GM04503 (cell line): Measurements from ENCODE around the gene TIMM23B.
"Not testable (repeated sequence)": the region's sequence is repeated elsewhere in the genome, so short reads cannot be mapped to it uniquely, and the experiment has no call there.

Experiments
- DNase-seq: peaks from one replicate; pipeline ENCODE4 v3.0.0-alpha.2; 2012; ENCODE audit warnings: low read depth

Gene TIMM23B

DNA sequence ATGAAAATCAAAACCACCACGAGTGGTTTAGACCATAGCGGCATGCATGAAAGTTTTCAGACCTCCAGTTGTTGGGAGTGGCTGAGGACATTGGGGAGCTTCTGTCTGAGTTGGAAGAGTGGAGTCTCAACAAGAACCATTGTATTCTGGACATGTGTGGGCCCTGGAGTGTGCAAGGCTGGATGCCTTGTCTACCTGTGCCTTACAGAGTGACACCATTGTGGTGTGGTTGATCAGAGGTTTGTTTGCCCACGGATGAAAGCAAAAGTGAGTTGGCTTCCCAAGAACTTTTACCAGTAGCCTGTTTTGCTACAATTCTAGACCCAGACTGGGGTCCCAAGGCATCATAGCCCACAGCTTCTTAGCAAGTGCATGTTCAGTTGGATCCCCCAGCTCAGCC, 35.9 kb downstream of the TIMM23B start:
- DNase-seq = not testable (repeated sequence)

DNA sequence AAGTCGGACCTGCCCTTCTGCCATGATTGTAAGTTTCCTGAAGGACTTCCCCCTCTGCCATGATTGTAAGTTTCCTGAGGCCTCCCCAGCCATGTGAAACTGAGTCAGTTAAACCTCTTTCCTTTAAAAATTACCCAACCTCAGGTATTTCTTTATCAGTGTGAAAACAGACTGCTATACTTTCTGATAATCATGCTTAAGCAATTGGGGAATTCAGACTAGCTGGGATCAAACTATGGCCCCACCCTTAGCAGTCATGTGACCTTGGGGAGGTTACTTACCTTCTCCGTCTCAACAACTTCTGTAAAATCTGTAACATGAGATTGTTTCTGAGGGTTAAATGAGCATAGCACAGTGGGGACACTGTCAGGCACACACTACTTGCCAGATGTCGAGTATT, 45.4 kb downstream of the TIMM23B start:
- not testable (repeated sequence) for DNase-seq

DNA sequence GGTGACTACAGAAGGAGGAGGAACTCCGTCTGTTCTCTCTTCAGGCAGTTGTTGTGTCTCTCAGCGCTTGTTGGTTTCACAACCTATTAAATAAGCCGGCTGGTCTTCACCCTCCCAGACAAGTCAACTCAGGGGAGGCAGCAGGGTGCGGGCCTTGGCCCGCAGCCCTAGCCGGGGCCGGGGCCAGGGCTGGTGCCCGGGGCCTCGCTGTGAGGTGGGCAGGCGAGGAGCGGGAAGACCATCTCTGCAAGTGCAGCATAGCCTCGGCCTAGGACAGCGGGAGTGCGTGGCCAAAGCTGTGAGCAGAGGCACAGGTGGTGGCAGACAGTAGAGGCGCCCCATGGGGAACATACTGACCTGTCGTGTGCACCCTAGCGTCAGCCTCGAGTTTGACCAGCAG, 46.5 kb downstream of the TIMM23B start, which contains the start of gene AGAP6:
TSS of gene AGAP6 (plus strand) at position 31 of the 400 bp plus-strand sequence. CDS start at position 341, 310 bp downstream.
- DNase-seq = not testable (repeated sequence)

DNA sequence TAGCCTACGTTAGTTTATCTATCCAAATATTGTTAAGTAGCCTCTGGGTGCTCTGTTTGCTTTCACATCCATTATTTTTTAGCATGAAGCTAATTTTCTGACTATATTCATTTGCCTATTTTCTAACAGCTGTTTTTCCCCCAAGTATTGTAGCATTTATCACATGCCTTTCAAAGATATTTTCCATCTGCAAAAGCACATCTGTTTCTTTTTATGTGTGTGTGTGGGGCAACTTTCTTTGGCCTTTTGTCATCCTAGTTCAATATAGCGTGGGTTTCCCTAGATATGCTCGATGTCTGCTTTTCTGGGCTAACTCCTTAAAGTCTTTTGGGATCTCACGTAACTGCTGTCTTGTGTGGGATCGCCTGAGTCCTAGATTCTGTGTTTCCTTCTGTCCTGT, 53.5 kb downstream of the TIMM23B start:
- not testable (repeated sequence) for DNase-seq

DNA sequence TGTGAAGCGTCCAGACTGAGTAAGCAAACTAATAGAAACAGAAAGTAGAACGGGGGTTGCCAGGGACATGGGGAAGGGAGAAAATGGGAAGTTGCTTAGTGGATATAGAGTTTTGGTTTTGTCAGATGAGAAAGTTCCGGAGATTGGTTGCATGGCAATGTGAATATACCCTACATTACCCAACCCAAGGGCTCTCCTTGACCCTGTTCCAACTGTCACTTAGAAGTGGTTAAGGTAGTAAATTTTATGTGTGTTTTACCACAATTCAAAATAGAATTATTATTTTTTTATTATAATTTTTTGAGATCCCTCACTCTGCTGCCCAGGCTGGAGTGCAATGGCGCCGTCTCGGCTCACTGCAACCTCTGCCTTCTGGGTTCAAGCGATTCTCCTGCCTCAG, 72.2 kb downstream of the TIMM23B start:
- DNase-seq = not testable (repeated sequence)

DNA sequence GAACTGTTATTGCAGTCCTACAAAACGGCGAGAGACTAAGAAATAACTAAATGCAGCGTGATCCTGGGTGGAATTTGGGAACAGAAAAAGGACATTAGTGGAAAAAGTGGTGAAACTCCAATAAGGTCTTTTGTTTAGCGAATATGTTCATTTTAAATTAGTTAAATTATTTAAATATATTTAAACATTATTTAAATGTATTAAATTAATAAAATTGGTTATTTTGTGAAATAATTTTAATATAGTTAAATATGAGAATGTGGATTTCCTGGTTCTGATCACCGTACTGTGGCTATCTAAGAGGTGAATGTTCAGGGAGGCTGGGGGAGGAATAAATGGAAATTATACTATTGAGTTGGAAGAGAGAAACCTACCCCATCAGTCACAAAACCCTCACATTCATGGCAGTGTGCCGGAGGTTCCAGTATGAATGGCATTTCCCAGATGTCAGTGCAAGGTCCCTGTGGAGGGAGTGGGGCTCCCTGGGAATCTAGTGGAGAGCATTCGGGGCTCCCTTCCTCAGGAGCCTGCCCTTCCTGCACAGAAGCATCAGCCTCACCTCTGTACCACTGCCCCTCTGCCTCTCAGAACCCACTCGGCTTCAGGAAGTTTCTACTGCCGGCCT, 73.9 kb downstream of the TIMM23B start:
- not testable (repeated sequence) for DNase-seq

DNA sequence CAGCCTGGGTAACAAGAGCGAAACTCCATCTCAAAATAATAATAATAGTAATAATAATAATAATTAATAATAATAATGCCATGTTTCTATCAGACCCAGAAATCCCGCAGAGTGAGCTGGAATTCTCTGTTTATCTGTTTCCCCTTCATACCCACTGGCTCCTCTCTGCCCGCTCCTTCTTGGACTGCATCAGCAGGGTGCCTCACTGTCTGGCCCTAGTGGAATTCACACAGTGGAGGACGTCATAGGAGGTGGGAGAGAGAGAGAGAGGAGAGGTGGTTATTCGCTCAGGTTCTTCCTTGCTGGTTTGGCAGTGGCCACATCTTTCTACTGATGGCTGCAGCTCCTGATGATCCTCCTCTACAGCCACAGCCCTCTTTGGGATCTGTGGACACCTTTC, 75.1 kb downstream of the TIMM23B start:
- not testable (repeated sequence) for DNase-seq

DNA sequence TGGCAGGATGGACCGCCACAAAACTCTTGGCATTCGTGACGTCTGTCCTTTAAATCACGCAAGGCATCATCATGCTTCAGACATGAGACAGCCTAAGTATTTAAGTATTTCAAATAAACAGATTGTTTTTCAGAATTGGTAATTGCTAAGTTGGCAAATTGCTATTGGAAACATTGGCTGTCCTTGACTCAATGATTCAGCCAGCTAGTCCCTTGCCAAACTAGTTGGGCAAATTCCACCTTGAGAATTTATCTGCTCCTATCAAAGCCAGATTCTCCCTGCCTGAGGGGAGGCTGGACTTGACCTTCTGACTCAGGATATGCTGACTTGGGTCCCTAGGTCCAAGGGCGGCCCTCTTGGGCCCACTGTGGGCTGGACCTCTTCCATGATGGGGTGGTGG, 75.8 kb downstream of the TIMM23B start:
- DNase-seq = peak; percentile 27

DNA sequence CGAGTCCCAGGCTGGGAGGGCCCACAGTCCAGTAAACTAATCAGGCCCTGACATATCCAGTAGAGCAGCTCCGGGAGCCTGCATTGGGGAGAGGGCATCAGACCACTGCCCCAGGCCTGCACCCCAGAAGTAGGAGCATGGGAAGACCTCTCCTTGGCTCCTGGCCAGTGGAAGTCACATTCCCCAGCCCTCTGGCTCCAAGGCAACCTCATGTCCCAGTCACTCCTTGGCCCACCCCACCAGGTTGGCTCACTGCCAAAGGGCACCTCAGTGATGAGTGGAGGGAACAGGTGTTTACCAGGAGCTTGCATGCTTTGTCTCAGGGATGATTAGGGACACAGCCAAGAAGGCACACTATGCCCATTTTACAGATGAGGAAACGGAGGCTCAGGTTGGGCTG, 77.4 kb downstream of the TIMM23B start:
- DNase-seq = not testable (repeated sequence)

DNA sequence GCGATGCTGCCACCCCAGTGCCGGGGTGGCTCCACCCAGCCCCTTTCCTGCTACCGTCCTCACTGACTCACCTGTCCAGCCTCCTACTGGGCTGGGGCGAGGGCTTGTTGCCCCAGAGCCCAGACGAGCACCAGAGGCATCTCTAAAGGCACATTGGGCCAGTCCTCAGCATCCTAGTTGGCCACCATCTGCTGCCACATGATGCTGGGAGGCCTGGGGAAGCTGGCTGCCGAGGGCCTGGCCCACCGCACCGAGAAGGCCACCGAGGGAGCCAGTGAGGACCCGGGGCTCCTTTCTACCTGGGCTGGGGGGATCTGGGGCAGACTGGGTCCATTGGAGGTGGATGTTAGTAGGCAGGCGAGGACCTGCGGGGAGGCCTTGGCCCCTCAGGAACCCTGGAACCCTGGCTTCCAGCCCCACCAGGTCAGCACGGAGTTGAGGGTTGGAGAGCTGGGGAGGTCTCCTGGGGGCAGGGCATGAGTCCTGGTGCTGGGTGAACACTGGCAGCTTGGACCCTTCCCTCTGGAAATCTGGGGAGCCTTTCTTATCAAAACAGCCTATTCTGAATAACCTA, 78.7 kb downstream of the TIMM23B start:
- DNase-seq = not testable (repeated sequence)

DNA sequence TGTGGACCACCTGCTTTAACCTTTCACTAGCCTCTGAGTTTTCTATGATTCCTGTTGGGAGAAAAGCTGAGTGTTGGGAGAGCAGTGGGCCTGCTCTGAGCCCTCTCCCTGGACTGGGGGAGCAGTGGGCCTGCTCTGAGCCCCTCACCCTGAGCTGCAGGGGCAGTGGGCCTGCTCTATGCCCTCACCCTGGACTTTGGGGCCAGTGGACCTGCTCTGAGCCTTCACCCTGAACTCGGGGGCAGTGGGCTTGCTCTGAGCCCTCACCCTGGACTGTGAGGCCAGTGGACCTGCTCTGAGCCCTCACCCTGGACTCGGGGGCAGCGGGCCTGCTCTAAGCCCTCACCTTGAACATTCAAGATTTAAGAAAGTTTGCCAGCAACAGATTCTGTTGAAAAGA, 79.8 kb downstream of the TIMM23B start:
- no peak for DNase-seq
